Measurements from ENCODE around the gene ABLIM3. TPM values are rescaled to one million over a fixed set of nuclear protein-coding genes. Genes with fewer than 3 reads are reported as not detected.
"Not testable (repeated sequence)": the region's sequence is repeated elsewhere in the genome, so short reads cannot be mapped to it uniquely, and the experiment has no call there.

Gene ABLIM3
- total RNA-seq, 1 donor from 2014 or later, result 3.6 TPM

GRCh38 chr5:149268928-149269557 is 127.8 kb downstream of the ABLIM3 start:
- no peak for DNase-seq (ENCODE audit: low spot score)

GRCh38 chr5:149271195-149271715 is 130.0 kb downstream of the ABLIM3 start:
- H3K27me3 Mint-ChIP-seq (ENCODE audit: unreplicated experiment), result peaks cover 9% of the 10 kb centered on the region
- H3K9me3 Mint-ChIP-seq (ENCODE audit: unreplicated experiment), result no peaks in the 10 kb centered on the region
- peaks cover 62% of the 10 kb centered on the region for H3K4me1 Mint-ChIP-seq (ENCODE audit: unreplicated experiment)
- H3K27ac Mint-ChIP-seq (ENCODE audit: unreplicated experiment), result peak overlapping the region; percentile 85
- no peak for DNase-seq (ENCODE audit: low spot score)
- H3K36me3 Mint-ChIP-seq (ENCODE audit: low read depth, unreplicated experiment), result peaks cover 29% of the 10 kb centered on the region
- peak overlapping the region; percentile 85 for H3K4me3 Mint-ChIP-seq (ENCODE audit: unreplicated experiment)
- TF ChIP-seq CTCF (IDR thresholded peaks at IDR 0.05; ENCODE audit: unreplicated experiment), result no peak

More at GRCh38 chr5:149268928-149269557, 127.8 kb downstream of the ABLIM3 start:
- Mint-ChIP-seq H3K27ac (ENCODE audit: unreplicated experiment) (peak overlapping the region; percentile 48), H3K9me3 (ENCODE audit: unreplicated experiment) (no peaks in the 10 kb centered on the region), H3K4me1 (ENCODE audit: unreplicated experiment) (peaks cover 57% of the 10 kb centered on the region), H3K36me3 (ENCODE audit: low read depth, unreplicated experiment) (peaks cover 13% of the 10 kb centered on the region), H3K4me3 (ENCODE audit: unreplicated experiment) (no peak overlapping the region), H3K27me3 (ENCODE audit: unreplicated experiment) (peaks cover 11% of the 10 kb centered on the region)
- TF ChIP-seq CTCF (IDR thresholded peaks at IDR 0.05; ENCODE audit: unreplicated experiment), result peak; percentile 99

GRCh38 chr5:149271716-149272563 is 130.6 kb downstream of the ABLIM3 start, which contains the start of gene AFAP1L1:
Gene AFAP1L1, plus strand, starts transcription at chr5:149271859. Its CDS starts 110 bp downstream, at chr5:149271969.
- Mint-ChIP-seq H3K27ac (ENCODE audit: unreplicated experiment) (peak within 1 kb of the TSS; percentile 88), H3K36me3 (ENCODE audit: low read depth, unreplicated experiment) (peaks cover 33% of the 10 kb centered on the region), H3K4me1 (ENCODE audit: unreplicated experiment) (peaks cover 62% of the 10 kb centered on the region), H3K4me3 (ENCODE audit: unreplicated experiment) (peak within 1 kb of the TSS; percentile 99), H3K9me3 (ENCODE audit: unreplicated experiment) (no peaks in the 10 kb centered on the region), H3K27me3 (ENCODE audit: unreplicated experiment) (peaks cover 9% of the 10 kb centered on the region)
- DNase-seq (ENCODE audit: low spot score), result peak; percentile 78
- TF ChIP-seq CTCF (IDR thresholded peaks at IDR 0.05; ENCODE audit: unreplicated experiment), result no peak

- Mint-ChIP-seq H3K4me3 (ENCODE audit: unreplicated experiment) (peak overlapping the region; percentile 99), H3K36me3 (ENCODE audit: low read depth, unreplicated experiment) (peaks cover 42% of the 10 kb centered on the region), H3K4me1 (ENCODE audit: unreplicated experiment) (peaks cover 60% of the 10 kb centered on the region), H3K27ac (ENCODE audit: unreplicated experiment) (peak overlapping the region; percentile 88), H3K27me3 (ENCODE audit: unreplicated experiment) (peaks cover 11% of the 10 kb centered on the region)
- not testable (repeated sequence) for DNase-seq (ENCODE audit: low spot score); H3K9me3 Mint-ChIP-seq (ENCODE audit: unreplicated experiment)
Observed at GRCh38 chr5:149272781-149273180, 131.5 kb downstream of the ABLIM3 start.

- DNase-seq (ENCODE audit: low spot score), result no peak
- Mint-ChIP-seq H3K27me3 (ENCODE audit: unreplicated experiment) (peaks cover 13% of the 10 kb centered on the region), H3K4me1 (ENCODE audit: unreplicated experiment) (peaks cover 60% of the 10 kb centered on the region), H3K4me3 (ENCODE audit: unreplicated experiment) (peak overlapping the region; percentile 99), H3K9me3 (ENCODE audit: unreplicated experiment) (no peaks in the 10 kb centered on the region), H3K36me3 (ENCODE audit: low read depth, unreplicated experiment) (peaks cover 46% of the 10 kb centered on the region), H3K27ac (ENCODE audit: unreplicated experiment) (no peak overlapping the region)
- no peak for TF ChIP-seq CTCF (IDR thresholded peaks at IDR 0.05; ENCODE audit: unreplicated experiment)
Observed at GRCh38 chr5:149273237-149273636, 131.9 kb downstream of the ABLIM3 start.
